ENCODE data around the gene THSD4. TPM values are rescaled to one million over a fixed set of nuclear protein-coding genes. Genes with fewer than 3 reads are reported as not detected.

Gene THSD4
- total RNA-seq, 1 experiment from 2014 or later = 65.4 TPM

- BruUV-seq (replicated peaks) = no TSS peak
- TF ChIP-seq SIN3A (IDR thresholded peaks at IDR 0.05; ENCODE audit: borderline replicate concordance, insufficient read depth, low read depth, low read length) (no peak), POLR2AphosphoS5 (IDR thresholded peaks at IDR 0.05; ENCODE audit: low read depth, low read length) (no peak), CTCF (IDR thresholded peaks at IDR 0.05) (no peak), TCF7L2 (IDR thresholded peaks at IDR 0.05; ENCODE audit: low read depth, low read length) (no peak), REST (IDR thresholded peaks at IDR 0.05; ENCODE audit: insufficient read depth in 1 of 2, low read depth in 2 of 2, low read length in 1 of 2) (no peak)
- Histone ChIP-seq H3K9me3 (ENCODE audit: control insufficient read depth, insufficient read depth, low read depth, low read length) (no peaks in the 10 kb centered on the region), H3K27me3 (ENCODE audit: control insufficient read depth, insufficient read depth, low read length) (no peaks in the 10 kb centered on the region), H3K4me3 (ENCODE audit: low read depth in 2 of 2, low read length in 2 of 2) (no peak overlapping the region), H3K36me3 (ENCODE audit: control insufficient read depth, insufficient read depth, low read length) (no peaks in the 10 kb centered on the region), H3K27ac (ENCODE audit: low read length) (no peak overlapping the region), H3K4me1 (ENCODE audit: control insufficient read depth, insufficient read depth, low read length) (no peaks in the 10 kb centered on the region)
- DNase-seq (ENCODE audit: low read depth, low spot score) (no peak), ATAC-seq (no peak)
- in situ Hi-C loops (cut with HindIII; ENCODE audit: low pct_unique_long_range_greater_than_20kb, low sequenced_read_pairs) = no loop called here
- CTCF ChIA-PET = no interaction called here
- intact Hi-C loops (cut with micrococcal nuclease; ENCODE audit: unreplicated experiment) = no loop called here
- POLR2A ChIA-PET = no interaction called here
These were observed 357.3 kb downstream of the THSD4 start for GRCh38 chr15:71472566-71472965.

GRCh38 chr15:71473751-71474150 is 358.5 kb downstream of the THSD4 start:
- no peak for TF ChIP-seq POLR2AphosphoS5 (IDR thresholded peaks at IDR 0.05; ENCODE audit: low read depth, low read length)
- no peak for TF ChIP-seq TCF7L2 (IDR thresholded peaks at IDR 0.05; ENCODE audit: low read depth, low read length)
- TF ChIP-seq REST (IDR thresholded peaks at IDR 0.05; ENCODE audit: insufficient read depth in 1 of 2, low read depth in 2 of 2, low read length in 1 of 2) = no peak
- no peak for TF ChIP-seq SIN3A (IDR thresholded peaks at IDR 0.05; ENCODE audit: borderline replicate concordance, insufficient read depth, low read depth, low read length)
- no peak for TF ChIP-seq CTCF (IDR thresholded peaks at IDR 0.05)
- Histone ChIP-seq H3K27ac (ENCODE audit: low read length) (no peak overlapping the region), H3K36me3 (ENCODE audit: control insufficient read depth, insufficient read depth, low read length) (no peaks in the 10 kb centered on the region), H3K9me3 (ENCODE audit: control insufficient read depth, insufficient read depth, low read depth, low read length) (no peaks in the 10 kb centered on the region), H3K4me3 (ENCODE audit: low read depth in 2 of 2, low read length in 2 of 2) (no peak overlapping the region), H3K4me1 (ENCODE audit: control insufficient read depth, insufficient read depth, low read length) (no peaks in the 10 kb centered on the region), H3K27me3 (ENCODE audit: control insufficient read depth, insufficient read depth, low read length) (no peaks in the 10 kb centered on the region)
- in situ Hi-C loops (cut with HindIII; ENCODE audit: low pct_unique_long_range_greater_than_20kb, low sequenced_read_pairs) = no loop called here
- intact Hi-C loops (cut with micrococcal nuclease; ENCODE audit: unreplicated experiment) = no loop called here
- ATAC-seq (no peak), DNase-seq (ENCODE audit: low read depth, low spot score) (no peak)
- no TSS peak for BruUV-seq (replicated peaks)
- CTCF ChIA-PET = no interaction called here
- POLR2A ChIA-PET = no interaction called here
